Hepatocyte (in vitro differentiated cells): ENCODE results near the gene HOXA6. TPM values are rescaled to one million over a fixed set of nuclear protein-coding genes. Genes with fewer than 3 reads are reported as not detected.
A peak's percentile ranks its signal among the peaks of the same experiment; 100 is the strongest.

Experiments used
- DNase-seq: peaks from one replicate; pipeline ENCODE4 v3.0.0-alpha.2; 2016; ENCODE audit warnings: low spot score
- H2AFZ ChIP-seq: fragments of 200-600 bp; sonication (generic); 2 replicates; pipeline ENCODE4 v1.6.0; 2016; ENCODE audit warnings: antibody characterized with exemption, mild to moderate bottlenecking
- H3K27ac ChIP-seq: fragments of 200-600 bp; sonication (generic); 2 replicates; pipeline ENCODE4 v1.5.1; 2016; ENCODE audit warnings: mild to moderate bottlenecking
- H3K27me3 ChIP-seq: fragments of 200-600 bp; sonication (generic); 2 replicates; pipeline ENCODE4 v1.6.1; 2016
- H3K36me3 ChIP-seq: fragments of 200-600 bp; sonication (generic); replicated peaks from 2 replicates; pipeline ENCODE4 v1.5.1; 2016; ENCODE audit warnings: low read depth; ENCODE audit not compliant: insufficient read depth
- H3K4me1 ChIP-seq: fragments of 200-600 bp; sonication (generic); 2 replicates; pipeline ENCODE4 v1.5.1; 2016; ENCODE audit warnings: mild to moderate bottlenecking, moderate library complexity; ENCODE audit not compliant: insufficient read depth
- H3K4me2 ChIP-seq: fragments of 200-600 bp; sonication (generic); 2 replicates; pipeline ENCODE4 v1.6.0; 2016
- H3K4me3 ChIP-seq: fragments of 200-600 bp; sonication (generic); 2 replicates; pipeline ENCODE4 v1.5.1; 2016; ENCODE audit warnings: mild to moderate bottlenecking
- H3K79me2 ChIP-seq: fragments of 200-600 bp; sonication (generic); 2 replicates; pipeline ENCODE4 v1.6.0; 2017; ENCODE audit warnings: mild to moderate bottlenecking
- H3K9me2 ChIP-seq: fragments of 200-600 bp; sonication (generic); replicated peaks from 2 replicates; pipeline ENCODE4 v1.6.0; 2017; ENCODE audit warnings: mild to moderate bottlenecking; ENCODE audit not compliant: insufficient read depth
- H3K9me3 ChIP-seq: fragments of 200-600 bp; sonication (generic); 2 replicates; pipeline ENCODE4 v1.5.1; 2016; ENCODE audit warnings: low read depth, mild to moderate bottlenecking
- H4K20me1 ChIP-seq: fragments of 200-600 bp; sonication (generic); 2 replicates; pipeline ENCODE4 v1.6.0; 2016; ENCODE audit warnings: mild to moderate bottlenecking; ENCODE audit not compliant: insufficient read depth, poor library complexity, severe bottlenecking
- EZH2 ChIP-seq: fragments of 200-600 bp; sonication (generic); IDR thresholded peaks from 2 replicates; pipeline ENCODE4 v1.6.1; 2016; ENCODE audit warnings: antibody characterized with exemption, mild to moderate bottlenecking, borderline replicate concordance
- EZH2phosphoT487 ChIP-seq: fragments of 200-600 bp; sonication (generic); IDR thresholded peaks from one replicate; pipeline ENCODE4 v1.6.1; 2018; ENCODE audit warnings: antibody characterized with exemption, mild to moderate bottlenecking, low read depth, moderate library complexity; ENCODE audit not compliant: unreplicated experiment, severe bottlenecking
- WGBS: methylation state at CpG from one replicate; pipeline ENCODE4 v1.1.6; 2016; ENCODE audit warnings: low lambda C conversion rate; ENCODE audit errors: missing lambda C conversion rate; 5-methylcytosine and 5-hydroxymethylcytosine counted together
- polyA plus RNA-seq: library from polyadenylated mRNA; unstranded; fragments of >200 nt; fragmentation: Nextera tagmentation; extraction: Ambion mirVana; gene quantifications from 2 replicates; pipeline ENCODE4 v1.2.1, GENCODE V29; 2016
- total RNA-seq: library from RNA; depleted of rRNA; stranded (reverse); fragments of >200 nt; gene quantifications from 2 replicates; pipeline ENCODE4 v1.2.3, GENCODE V29; 2014
- TF ChIP-seq, protein P1 (sequence below): fragments of 200-600 bp; sonication (generic); IDR thresholded peaks from 2 replicates; pipeline ENCODE4 v1.5.1; 2016; ENCODE audit warnings: antibody characterized with exemption, mild to moderate bottlenecking; ENCODE audit not compliant: poor library complexity

Gene HOXA6
- total and polyA plus RNA-seq, 2 experiments from 2014 or later, result 0.23 TPM; not detected in 1

DNA sequence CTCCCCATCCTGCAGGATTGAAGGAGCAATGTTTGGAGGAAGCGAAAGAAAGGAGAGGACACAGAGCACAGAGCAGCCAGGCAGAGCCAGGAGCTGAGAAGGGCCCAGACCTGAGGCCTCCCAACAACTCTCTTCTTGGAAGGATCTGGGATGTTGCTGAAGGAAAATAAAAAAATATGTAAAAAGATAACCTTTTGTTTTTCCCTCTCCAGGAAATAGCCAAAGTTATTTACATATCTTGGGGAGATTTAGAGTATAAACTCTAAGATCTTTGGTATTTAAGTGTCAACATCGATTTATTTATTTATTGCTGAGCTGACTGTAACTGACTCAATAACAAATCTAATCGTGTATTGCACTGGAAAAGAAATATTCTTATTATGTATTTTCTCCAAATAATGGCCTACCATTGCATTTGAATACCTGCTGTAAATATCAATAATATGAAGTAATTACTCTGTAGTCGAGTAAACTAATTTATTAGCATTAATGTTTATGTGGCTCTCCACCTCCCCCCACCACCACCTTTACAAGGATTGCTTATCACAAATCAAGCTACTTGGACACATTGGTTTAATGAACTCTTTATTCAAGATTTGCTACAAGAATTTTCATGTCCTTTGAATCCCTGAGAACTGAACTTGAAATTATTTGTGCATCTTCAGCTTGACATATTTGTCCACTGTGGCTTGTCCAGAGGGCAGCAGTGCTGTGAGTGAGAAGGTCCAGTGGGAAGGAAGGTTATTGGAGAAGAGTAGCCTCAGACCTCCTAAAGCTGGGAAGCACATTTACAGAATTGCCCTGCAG lies 39.3 kb upstream of the HOXA6 start:
- peak overlapping the region; percentile 46 for H3K4me3 ChIP-seq
- 33% methylated on average over 4 of the region's 4 CpGs for WGBS
- peaks cover 97% of the 10 kb centered on the region for H3K27me3 ChIP-seq
- H3K9me3 ChIP-seq, result no peaks in the 10 kb centered on the region
- H3K4me2 ChIP-seq, result peak overlapping the region; percentile 96
- H3K36me3 ChIP-seq, result no peaks in the 10 kb centered on the region
- peaks cover 95% of the 10 kb centered on the region for H3K79me2 ChIP-seq
- no peaks in the 10 kb centered on the region for H3K9me2 ChIP-seq
- H3K4me1 ChIP-seq, result peaks cover 39% of the 10 kb centered on the region
- no peaks in the 10 kb centered on the region for H4K20me1 ChIP-seq
- peak overlapping the region; percentile 97 for H3K27ac ChIP-seq
- DNase-seq, result no peak
- TF ChIP-seq, protein P1, sequence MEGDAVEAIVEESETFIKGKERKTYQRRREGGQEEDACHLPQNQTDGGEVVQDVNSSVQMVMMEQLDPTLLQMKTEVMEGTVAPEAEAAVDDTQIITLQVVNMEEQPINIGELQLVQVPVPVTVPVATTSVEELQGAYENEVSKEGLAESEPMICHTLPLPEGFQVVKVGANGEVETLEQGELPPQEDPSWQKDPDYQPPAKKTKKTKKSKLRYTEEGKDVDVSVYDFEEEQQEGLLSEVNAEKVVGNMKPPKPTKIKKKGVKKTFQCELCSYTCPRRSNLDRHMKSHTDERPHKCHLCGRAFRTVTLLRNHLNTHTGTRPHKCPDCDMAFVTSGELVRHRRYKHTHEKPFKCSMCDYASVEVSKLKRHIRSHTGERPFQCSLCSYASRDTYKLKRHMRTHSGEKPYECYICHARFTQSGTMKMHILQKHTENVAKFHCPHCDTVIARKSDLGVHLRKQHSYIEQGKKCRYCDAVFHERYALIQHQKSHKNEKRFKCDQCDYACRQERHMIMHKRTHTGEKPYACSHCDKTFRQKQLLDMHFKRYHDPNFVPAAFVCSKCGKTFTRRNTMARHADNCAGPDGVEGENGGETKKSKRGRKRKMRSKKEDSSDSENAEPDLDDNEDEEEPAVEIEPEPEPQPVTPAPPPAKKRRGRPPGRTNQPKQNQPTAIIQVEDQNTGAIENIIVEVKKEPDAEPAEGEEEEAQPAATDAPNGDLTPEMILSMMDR, result no peak
- TF ChIP-seq EZH2phosphoT487, result peak; percentile 9
- no peak overlapping the region for H2AFZ ChIP-seq

DNA sequence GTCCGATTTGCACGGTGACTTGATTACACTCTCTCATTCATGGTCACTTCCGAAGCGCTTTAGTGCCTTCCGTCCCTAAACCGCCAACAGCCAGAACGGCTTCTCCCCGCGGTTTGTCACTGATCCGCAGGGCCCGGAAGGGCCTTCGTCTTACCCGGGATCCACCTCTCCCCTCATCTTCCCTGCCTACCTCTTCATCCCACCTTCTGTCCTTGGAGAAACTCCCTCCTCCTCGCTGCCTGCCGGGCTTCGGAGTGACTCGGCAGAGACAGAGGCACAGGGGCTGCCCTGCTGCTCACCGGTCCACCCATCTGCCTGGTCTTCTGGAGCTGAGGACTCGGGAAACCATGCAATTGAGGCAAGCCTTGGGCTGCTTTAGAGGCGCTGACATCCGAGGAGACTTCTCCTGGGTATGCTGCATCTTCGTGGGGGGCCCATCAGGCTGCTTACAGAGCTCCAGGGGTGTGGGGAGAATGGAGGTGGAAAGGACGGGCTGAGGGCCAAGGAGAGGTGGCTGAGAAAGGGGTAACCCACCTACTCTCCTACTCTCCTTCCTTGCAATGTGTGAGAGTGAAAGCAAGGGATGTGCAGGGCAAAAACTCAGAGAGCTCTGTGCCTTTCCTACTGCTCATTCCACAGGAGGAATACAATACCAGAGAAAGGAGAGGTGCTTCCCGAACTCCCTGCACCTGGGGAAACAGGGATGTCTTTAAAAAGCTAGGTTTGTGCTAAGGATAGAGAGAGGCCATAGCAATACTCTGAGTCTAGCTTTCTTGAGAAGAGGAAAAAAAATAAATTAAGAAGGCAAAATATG lies 38.5 kb upstream of the HOXA6 start:
- Histone ChIP-seq H4K20me1 (no peaks in the 10 kb centered on the region), H3K36me3 (no peaks in the 10 kb centered on the region), H2AFZ (peak overlapping the region; percentile 4), H3K27me3 (peaks cover 94% of the 10 kb centered on the region), H3K4me1 (peaks cover 39% of the 10 kb centered on the region), H3K9me2 (no peaks in the 10 kb centered on the region), H3K4me3 (peak overlapping the region; percentile 46), H3K27ac (peak overlapping the region; percentile 97), H3K9me3 (no peaks in the 10 kb centered on the region), H3K79me2 (peaks cover 94% of the 10 kb centered on the region), H3K4me2 (peak overlapping the region; percentile 96)
- TF ChIP-seq, protein P1, result no peak
- TF ChIP-seq EZH2, result peak; percentile 60
- TF ChIP-seq EZH2phosphoT487, result peak; percentile 10
- 3% methylated on average over 24 of the region's 24 CpGs for WGBS
- DNase-seq, result no peak

DNA sequence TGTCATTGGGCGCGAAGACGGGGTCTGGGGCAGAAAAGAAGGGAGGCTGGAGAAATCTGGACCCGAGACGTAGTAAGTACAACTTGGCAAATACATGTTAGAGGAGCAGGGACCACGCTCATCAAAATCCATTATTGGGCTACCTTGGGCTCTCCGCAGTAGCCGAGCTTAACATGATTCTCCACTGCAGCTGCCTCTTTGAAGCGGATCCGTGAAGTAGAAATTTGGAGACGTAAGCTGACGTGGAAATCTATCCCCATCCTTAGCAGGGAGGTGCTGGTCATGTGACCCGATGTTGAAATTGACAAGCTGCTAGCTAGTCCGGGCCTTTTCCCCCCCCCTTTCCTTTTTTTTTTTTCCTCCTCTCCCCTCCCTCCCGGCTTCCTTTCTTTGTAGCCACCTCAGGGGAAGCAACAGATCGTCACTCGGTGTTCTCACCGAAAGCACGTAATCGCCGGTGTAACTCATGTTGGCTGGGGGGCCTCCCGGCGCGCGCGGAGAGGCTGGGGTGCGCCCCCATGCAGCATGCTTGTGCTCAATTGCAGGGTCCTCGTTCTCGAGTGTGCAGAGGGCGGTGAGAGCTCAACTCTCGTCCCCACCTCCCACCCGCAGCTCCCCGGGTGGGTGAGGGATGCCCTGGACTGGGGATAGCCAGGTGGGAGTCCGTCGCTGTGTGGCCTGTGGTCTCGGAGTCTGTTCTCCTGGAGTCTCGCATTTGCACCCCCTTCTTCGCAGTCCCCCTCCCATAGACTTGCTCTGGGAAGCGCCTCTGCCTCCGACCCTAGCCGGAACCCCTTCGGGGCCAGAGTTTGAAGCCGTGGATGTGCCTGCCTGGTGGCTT lies 37.7 kb upstream of the HOXA6 start, which contains the start of gene HOXA11:
TSS of gene HOXA11 (minus strand) at position 220 of the 841 bp plus-strand sequence. CDS start at position 132, 88 bp downstream.
- Histone ChIP-seq H2AFZ (peak within 1 kb of the TSS; percentile 57), H3K4me1 (peaks cover 39% of the 10 kb centered on the region), H3K79me2 (peaks cover 91% of the 10 kb centered on the region), H3K27ac (peak within 1 kb of the TSS; percentile 97), H3K36me3 (no peaks in the 10 kb centered on the region), H4K20me1 (no peaks in the 10 kb centered on the region), H3K4me2 (peak within 1 kb of the TSS; percentile 96), H3K9me3 (no peaks in the 10 kb centered on the region), H3K27me3 (peaks cover 94% of the 10 kb centered on the region), H3K9me2 (no peaks in the 10 kb centered on the region), H3K4me3 (peak within 1 kb of the TSS; percentile 77)
- DNase-seq, result peak; percentile 85
- WGBS, result 5% methylated on average over 42 of the region's 43 CpGs
- TF ChIP-seq, protein P1, result no peak
- TF ChIP-seq EZH2, result no peak
- no peak for TF ChIP-seq EZH2phosphoT487
